Measurements from ENCODE around the gene TAF4. TPM values are rescaled to one million over a fixed set of nuclear protein-coding genes. Genes with fewer than 3 reads are reported as not detected.
"Not testable (repeated sequence)": the region's sequence is repeated elsewhere in the genome, so short reads cannot be mapped to it uniquely, and the experiment has no call there.

The TAF4 gene
- polyA plus RNA-seq, 4 donors = 4.6 to 18.3 (median 7.9) TPM

DNA sequence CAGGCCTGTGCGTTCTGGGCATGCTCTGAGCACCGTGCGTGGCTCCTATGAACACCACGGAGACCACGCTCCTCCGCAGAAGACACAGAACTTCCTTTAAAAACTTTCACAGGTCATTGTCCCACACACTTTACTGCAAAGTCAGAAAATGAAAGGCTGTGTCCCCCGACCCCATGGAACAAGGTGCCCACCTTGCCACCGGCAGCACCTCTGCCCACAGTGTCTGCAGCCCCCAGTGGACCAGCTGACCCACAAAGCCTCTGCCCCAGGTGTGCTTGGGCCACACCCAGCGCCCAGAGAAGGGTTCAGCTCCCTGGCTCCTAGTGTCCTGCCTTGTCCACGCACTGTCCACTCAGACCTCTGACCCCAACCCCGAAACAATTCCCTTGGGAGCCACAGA lies 8.7 kb downstream of the TAF4 start:
- FAIRE-seq (no peak), DNase-seq (no peak)
- WGBS, 3 donors = 81 to 84% (median 83%) methylated on average over 11 of the region's 11 CpGs

GRCh38 chr20:62056377-62056776 lies 9.3 kb downstream of the TAF4 start:
- H3K9me3 ChIP-seq (ENCODE audit: control insufficient read depth in 2 of 2, insufficient read depth in 1 of 2, low read depth in 1 of 2, low read length in 1 of 2) = no peaks in the 10 kb centered on the region
- peaks cover 0 to 47% (median 2%) of the 10 kb centered on the region in 3 donors for H3K36me3 ChIP-seq (ENCODE audit: control insufficient read depth in 3 of 3, insufficient read depth in 2 of 3, low read depth in 1 of 3, low read length in 3 of 3)
- H3K4me1 ChIP-seq (ENCODE audit: control insufficient read depth in 3 of 3, insufficient read depth in 2 of 3, low read depth in 1 of 3, low read length in 2 of 3) = peaks cover 0 to 2% (median 0%) of the 10 kb centered on the region in 3 donors
- no peaks in the 10 kb centered on the region for H3K27me3 ChIP-seq (ENCODE audit: control insufficient read depth in 3 of 3, insufficient read depth in 3 of 3, low read length in 3 of 3)
- no peak overlapping the region for H3K4me3 ChIP-seq (ENCODE audit: low read depth in 1 of 3, low read length in 3 of 3)
- DNase-seq (no peak), FAIRE-seq (no peak)
- WGBS, 3 donors = 79 to 90% (median 80%) methylated on average over 6 of the region's 6 CpGs
- no peak overlapping the region for H3K27ac ChIP-seq (ENCODE audit: low read depth in 1 of 3, low read length in 2 of 3)

More for the DNA sequence above, 8.7 kb downstream of the TAF4 start:
- H3K4me1 ChIP-seq (ENCODE audit: control insufficient read depth in 3 of 3, insufficient read depth in 2 of 3, low read depth in 1 of 3, low read length in 2 of 3) = peaks cover 0 to 2% (median 0%) of the 10 kb centered on the region in 3 donors
- H3K9me3 ChIP-seq (ENCODE audit: control insufficient read depth in 2 of 2, insufficient read depth in 1 of 2, low read depth in 1 of 2, low read length in 1 of 2) = no peaks in the 10 kb centered on the region
- H3K27ac ChIP-seq (ENCODE audit: low read depth in 1 of 3, low read length in 2 of 3) = no peak overlapping the region
- peaks cover 0 to 48% (median 2%) of the 10 kb centered on the region in 3 donors for H3K36me3 ChIP-seq (ENCODE audit: control insufficient read depth in 3 of 3, insufficient read depth in 2 of 3, low read depth in 1 of 3, low read length in 3 of 3)
- no peaks in the 10 kb centered on the region for H3K27me3 ChIP-seq (ENCODE audit: control insufficient read depth in 3 of 3, insufficient read depth in 3 of 3, low read length in 3 of 3)
- H3K4me3 ChIP-seq (ENCODE audit: low read depth in 1 of 3, low read length in 3 of 3) = no peak overlapping the region

DNA sequence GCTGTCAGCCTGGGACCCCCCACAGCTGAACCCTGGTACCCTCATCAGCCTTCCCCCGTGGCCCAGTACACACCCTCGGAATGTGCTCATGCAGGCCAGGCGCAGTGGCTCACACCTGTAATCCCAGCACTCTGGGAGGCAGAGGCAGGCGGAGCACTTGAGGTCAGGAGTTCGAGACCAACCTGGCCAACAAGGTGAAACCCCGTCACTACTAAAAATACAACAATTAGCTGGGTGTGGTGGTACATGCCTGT lies 9.9 kb downstream of the TAF4 start:
- not testable (repeated sequence) for H3K4me3 ChIP-seq (ENCODE audit: low read depth in 1 of 3, low read length in 3 of 3); H3K9me3 ChIP-seq (ENCODE audit: control insufficient read depth in 2 of 2, insufficient read depth in 1 of 2, low read depth in 1 of 2, low read length in 1 of 2); H3K4me1 ChIP-seq (ENCODE audit: control insufficient read depth in 3 of 3, insufficient read depth in 2 of 3, low read depth in 1 of 3, low read length in 2 of 3); H3K27me3 ChIP-seq (ENCODE audit: control insufficient read depth in 3 of 3, insufficient read depth in 3 of 3, low read length in 3 of 3); H3K27ac ChIP-seq (ENCODE audit: low read depth in 1 of 3, low read length in 2 of 3); DNase-seq; FAIRE-seq
- 72 to 95% (median 87%) methylated on average over 6 of the region's 6 CpGs for WGBS, 3 donors
- peaks cover 0 to 47% (median 2%) of the 10 kb centered on the region in 3 donors for H3K36me3 ChIP-seq (ENCODE audit: control insufficient read depth in 3 of 3, insufficient read depth in 2 of 3, low read depth in 1 of 3, low read length in 3 of 3)

GRCh38 chr20:62055106-62055861 lies 10.4 kb downstream of the TAF4 start:
- Histone ChIP-seq H3K4me1 (ENCODE audit: control insufficient read depth in 3 of 3, insufficient read depth in 2 of 3, low read depth in 1 of 3, low read length in 2 of 3) (peaks cover 0 to 2% (median 0%) of the 10 kb centered on the region in 3 donors), H3K27ac (ENCODE audit: low read depth in 1 of 3, low read length in 2 of 3) (no peak overlapping the region), H3K27me3 (ENCODE audit: control insufficient read depth in 3 of 3, insufficient read depth in 3 of 3, low read length in 3 of 3) (no peaks in the 10 kb centered on the region), H3K9me3 (ENCODE audit: control insufficient read depth in 2 of 2, insufficient read depth in 1 of 2, low read depth in 1 of 2, low read length in 1 of 2) (no peaks in the 10 kb centered on the region), H3K4me3 (ENCODE audit: low read depth in 1 of 3, low read length in 3 of 3) (no peak overlapping the region), H3K36me3 (ENCODE audit: control insufficient read depth in 3 of 3, insufficient read depth in 2 of 3, low read depth in 1 of 3, low read length in 3 of 3) (peaks cover 0 to 45% (median 2%) of the 10 kb centered on the region in 3 donors)
- no peak for DNase-seq
- 97 to 98% (median 97%) methylated on average over 21 of the region's 21 CpGs for WGBS, 3 donors
- no peak for FAIRE-seq

GRCh38 chr20:62054451-62054953 lies 11.2 kb downstream of the TAF4 start:
- no peak for DNase-seq

GRCh38 chr20:62053465-62054196 lies 12.1 kb downstream of the TAF4 start:
- no peak overlapping the region for H3K27ac ChIP-seq (ENCODE audit: low read depth in 1 of 3, low read length in 2 of 3)
- H3K27me3 ChIP-seq (ENCODE audit: control insufficient read depth in 3 of 3, insufficient read depth in 3 of 3, low read length in 3 of 3) = no peaks in the 10 kb centered on the region
- DNase-seq (no peak), FAIRE-seq (no peak)
- H3K4me3 ChIP-seq (ENCODE audit: low read depth in 1 of 3, low read length in 3 of 3) = no peak overlapping the region
- H3K36me3 ChIP-seq (ENCODE audit: control insufficient read depth in 3 of 3, insufficient read depth in 2 of 3, low read depth in 1 of 3, low read length in 3 of 3) = peaks cover 0 to 39% (median 2%) of the 10 kb centered on the region in 3 donors
- no peaks in the 10 kb centered on the region for H3K4me1 ChIP-seq (ENCODE audit: control insufficient read depth in 3 of 3, insufficient read depth in 2 of 3, low read depth in 1 of 3, low read length in 2 of 3)
- WGBS, 3 donors = 93 to 95% (median 94%) methylated on average over 22 of the region's 22 CpGs
- H3K9me3 ChIP-seq (ENCODE audit: control insufficient read depth in 2 of 2, insufficient read depth in 1 of 2, low read depth in 1 of 2, low read length in 1 of 2) = no peaks in the 10 kb centered on the region

More at GRCh38 chr20:62054451-62054953, 11.2 kb downstream of the TAF4 start:
- H3K4me3 ChIP-seq (ENCODE audit: low read depth in 1 of 3, low read length in 3 of 3) = no peak overlapping the region
- no peak overlapping the region for H3K27ac ChIP-seq (ENCODE audit: low read depth in 1 of 3, low read length in 2 of 3)
- 94 to 96% (median 95%) methylated on average over 12 of the region's 12 CpGs for WGBS, 3 donors
- H3K9me3 ChIP-seq (ENCODE audit: control insufficient read depth in 2 of 2, insufficient read depth in 1 of 2, low read depth in 1 of 2, low read length in 1 of 2) = no peaks in the 10 kb centered on the region
- peaks cover 0 to 39% (median 2%) of the 10 kb centered on the region in 3 donors for H3K36me3 ChIP-seq (ENCODE audit: control insufficient read depth in 3 of 3, insufficient read depth in 2 of 3, low read depth in 1 of 3, low read length in 3 of 3)
- FAIRE-seq = no peak
- H3K4me1 ChIP-seq (ENCODE audit: control insufficient read depth in 3 of 3, insufficient read depth in 2 of 3, low read depth in 1 of 3, low read length in 2 of 3) = no peaks in the 10 kb centered on the region
- no peaks in the 10 kb centered on the region for H3K27me3 ChIP-seq (ENCODE audit: control insufficient read depth in 3 of 3, insufficient read depth in 3 of 3, low read length in 3 of 3)

GRCh38 chr20:62052842-62053464 lies 12.7 kb downstream of the TAF4 start:
- DNase-seq (no peak), FAIRE-seq (no peak)
- 91 to 95% (median 92%) methylated on average over 26 of the region's 26 CpGs for WGBS, 3 donors
- Histone ChIP-seq H3K4me1 (ENCODE audit: control insufficient read depth in 3 of 3, insufficient read depth in 2 of 3, low read depth in 1 of 3, low read length in 2 of 3) (no peaks in the 10 kb centered on the region), H3K4me3 (ENCODE audit: low read depth in 1 of 3, low read length in 3 of 3) (no peak overlapping the region), H3K36me3 (ENCODE audit: control insufficient read depth in 3 of 3, insufficient read depth in 2 of 3, low read depth in 1 of 3, low read length in 3 of 3) (peaks cover 0 to 39% (median 2%) of the 10 kb centered on the region in 3 donors), H3K9me3 (ENCODE audit: control insufficient read depth in 2 of 2, insufficient read depth in 1 of 2, low read depth in 1 of 2, low read length in 1 of 2) (no peaks in the 10 kb centered on the region), H3K27me3 (ENCODE audit: control insufficient read depth in 3 of 3, insufficient read depth in 3 of 3, low read length in 3 of 3) (no peaks in the 10 kb centered on the region), H3K27ac (ENCODE audit: low read depth in 1 of 3, low read length in 2 of 3) (no peak overlapping the region)

DNA sequence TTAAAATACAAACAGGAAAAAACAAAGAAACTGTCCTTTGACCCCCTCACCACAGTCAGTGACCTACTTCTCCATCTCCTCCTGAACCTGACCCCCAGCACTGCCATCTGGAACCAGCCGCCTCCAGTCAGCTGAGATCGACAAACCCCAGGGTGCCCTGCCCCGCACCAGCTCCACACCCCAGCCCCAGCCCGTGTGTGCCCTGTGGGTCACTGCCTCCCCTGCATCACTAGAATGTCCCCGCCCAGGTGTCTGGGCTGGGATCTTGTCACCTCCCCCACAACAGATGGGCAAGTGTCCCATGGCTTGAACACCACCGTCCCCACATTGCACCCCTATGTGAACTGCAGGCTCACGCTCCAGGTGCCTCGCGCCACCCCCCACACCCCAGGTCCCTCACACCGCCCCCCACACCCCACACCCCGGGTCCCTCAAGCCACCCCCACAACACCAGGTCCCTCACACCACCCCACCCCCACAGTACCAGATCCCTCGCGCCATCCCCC lies 13.3 kb downstream of the TAF4 start:
- H3K27ac ChIP-seq (ENCODE audit: low read depth in 1 of 3, low read length in 2 of 3) = no peak overlapping the region
- no peak for DNase-seq
- 90 to 94% (median 90%) methylated on average over 11 to 13 of the region's 13 CpGs for WGBS, 3 donors
- no peaks in the 10 kb centered on the region for H3K4me1 ChIP-seq (ENCODE audit: control insufficient read depth in 3 of 3, insufficient read depth in 2 of 3, low read depth in 1 of 3, low read length in 2 of 3)
- no peaks in the 10 kb centered on the region for H3K27me3 ChIP-seq (ENCODE audit: control insufficient read depth in 3 of 3, insufficient read depth in 3 of 3, low read length in 3 of 3)
- peaks cover 0 to 40% (median 2%) of the 10 kb centered on the region in 3 donors for H3K36me3 ChIP-seq (ENCODE audit: control insufficient read depth in 3 of 3, insufficient read depth in 2 of 3, low read depth in 1 of 3, low read length in 3 of 3)
- H3K9me3 ChIP-seq (ENCODE audit: control insufficient read depth in 2 of 2, insufficient read depth in 1 of 2, low read depth in 1 of 2, low read length in 1 of 2) = no peaks in the 10 kb centered on the region
- H3K4me3 ChIP-seq (ENCODE audit: low read depth in 1 of 3, low read length in 3 of 3) = no peak overlapping the region
- FAIRE-seq = no peak

Measured in small intestine (tissue), 7 donors.